Measurements from ENCODE around the gene ANO8. TPM values are rescaled to one million over a fixed set of nuclear protein-coding genes. Genes with fewer than 3 reads are reported as not detected.

ANO8 gene
- total and polyA plus RNA-seq, 2 of the 13 experiments (the other 11 are each of a cell fraction or from before 2014, with no cell fraction given): 1.8 to 3.5 TPM

- TF ChIP-seq HINFP (CRISPR knock-in tag; IDR thresholded peaks at IDR 0.05; ENCODE audit: low read depth): no peak
- TF ChIP-seq NCOA5 (CRISPR knock-in tag; IDR thresholded peaks at IDR 0.05): no peak
- TF ChIP-seq ZNF770 (CRISPR knock-in tag; IDR thresholded peaks at IDR 0.05): 0 out of 2 replicates have a peak, but pooled peaks have one; percentile 36
- TF ChIP-seq ZSCAN21 (CRISPR knock-in tag; IDR thresholded peaks at IDR 0.05; ENCODE audit: borderline replicate concordance): no peak
- TF ChIP-seq ZNF121 (CRISPR knock-in tag; IDR thresholded peaks at IDR 0.05): peak; percentile 82
- peak; percentile 64 for TF ChIP-seq CEBPG (CRISPR knock-in tag; IDR thresholded peaks at IDR 0.05)
- no peak for TF ChIP-seq ZNF343 (CRISPR knock-in tag; IDR thresholded peaks at IDR 0.05)
- TF ChIP-seq ZNF354B (CRISPR knock-in tag; IDR thresholded peaks at IDR 0.05): no peak
- TF ChIP-seq, protein P1, sequence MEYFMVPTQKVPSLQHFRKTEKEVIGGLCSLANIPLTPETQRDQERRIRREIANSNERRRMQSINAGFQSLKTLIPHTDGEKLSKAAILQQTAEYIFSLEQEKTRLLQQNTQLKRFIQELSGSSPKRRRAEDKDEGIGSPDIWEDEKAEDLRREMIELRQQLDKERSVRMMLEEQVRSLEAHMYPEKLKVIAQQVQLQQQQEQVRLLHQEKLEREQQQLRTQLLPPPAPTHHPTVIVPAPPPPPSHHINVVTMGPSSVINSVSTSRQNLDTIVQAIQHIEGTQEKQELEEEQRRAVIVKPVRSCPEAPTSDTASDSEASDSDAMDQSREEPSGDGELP (IDR thresholded peaks at IDR 0.05; ENCODE audit: borderline replicate concordance, low read depth): no peak
- TF ChIP-seq, protein P2, sequence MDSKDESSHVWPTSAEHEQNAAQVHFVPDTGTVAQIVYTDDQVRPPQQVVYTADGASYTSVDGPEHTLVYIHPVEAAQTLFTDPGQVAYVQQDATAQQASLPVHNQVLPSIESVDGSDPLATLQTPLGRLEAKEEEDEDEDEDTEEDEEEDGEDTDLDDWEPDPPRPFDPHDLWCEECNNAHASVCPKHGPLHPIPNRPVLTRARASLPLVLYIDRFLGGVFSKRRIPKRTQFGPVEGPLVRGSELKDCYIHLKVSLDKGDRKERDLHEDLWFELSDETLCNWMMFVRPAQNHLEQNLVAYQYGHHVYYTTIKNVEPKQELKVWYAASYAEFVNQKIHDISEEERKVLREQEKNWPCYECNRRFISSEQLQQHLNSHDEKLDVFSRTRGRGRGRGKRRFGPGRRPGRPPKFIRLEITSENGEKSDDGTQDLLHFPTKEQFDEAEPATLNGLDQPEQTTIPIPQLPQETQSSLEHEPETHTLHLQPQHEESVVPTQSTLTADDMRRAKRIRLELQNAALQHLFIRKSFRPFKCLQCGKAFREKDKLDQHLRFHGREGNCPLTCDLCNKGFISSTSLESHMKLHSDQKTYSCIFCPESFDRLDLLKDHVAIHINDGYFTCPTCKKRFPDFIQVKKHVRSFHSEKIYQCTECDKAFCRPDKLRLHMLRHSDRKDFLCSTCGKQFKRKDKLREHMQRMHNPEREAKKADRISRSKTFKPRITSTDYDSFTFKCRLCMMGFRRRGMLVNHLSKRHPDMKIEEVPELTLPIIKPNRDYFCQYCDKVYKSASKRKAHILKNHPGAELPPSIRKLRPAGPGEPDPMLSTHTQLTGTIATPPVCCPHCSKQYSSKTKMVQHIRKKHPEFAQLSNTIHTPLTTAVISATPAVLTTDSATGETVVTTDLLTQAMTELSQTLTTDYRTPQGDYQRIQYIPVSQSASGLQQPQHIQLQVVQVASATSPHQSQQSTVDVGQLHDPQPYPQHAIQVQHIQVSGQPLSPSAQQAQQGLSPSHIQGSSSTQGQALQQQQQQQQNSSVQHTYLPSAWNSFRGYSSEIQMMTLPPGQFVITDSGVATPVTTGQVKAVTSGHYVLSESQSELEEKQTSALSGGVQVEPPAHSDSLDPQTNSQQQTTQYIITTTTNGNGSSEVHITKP (CRISPR knock-in tag; IDR thresholded peaks at IDR 0.05; ENCODE audit: low read depth): no peak
- no peak for TF ChIP-seq ZNF672 (CRISPR knock-in tag; IDR thresholded peaks at IDR 0.05)
Measured at GRCh38 chr19:17357078-17357666, 22.5 kb upstream of the ANO8 start (continued).
